ENCODE data around the gene EIF3B. TPM values are rescaled to one million over a fixed set of nuclear protein-coding genes. Genes with fewer than 3 reads are reported as not detected.
"Not testable (repeated sequence)": the region's sequence is repeated elsewhere in the genome, so short reads cannot be mapped to it uniquely, and the experiment has no call there.

EIF3B gene
- total and polyA plus RNA-seq, 9 of the 15 experiments (the other 6 are each of a cell fraction or from before 2014, with no cell fraction given), result 25.9 to 494 (median 357) TPM

- H4K20me1 ChIP-seq (replicated peaks; ENCODE audit: control insufficient read depth, insufficient read depth, low read length); H3K9me3 ChIP-seq (replicated peaks; ENCODE audit: control insufficient read depth, insufficient read depth, low read depth, low read length); FAIRE-seq; H3K27me3 ChIP-seq (ENCODE audit: control insufficient read depth in 2 of 2, insufficient read depth in 2 of 2, low read length in 2 of 2); H2AFZ ChIP-seq (ENCODE audit: low read depth, low read length); H3K36me3 ChIP-seq (ENCODE audit: control insufficient read depth, insufficient read depth, low read length); ATAC-seq; H3K9me1 ChIP-seq (ENCODE audit: control insufficient read depth, insufficient read depth, low read length); CTCF ChIA-PET (ENCODE audit: low intra/inter-chr PET ratio); DNase-seq (ENCODE audit: extremely low read depth in 1 of 4, low spot score in 3 of 4); BruUV-seq (replicated peaks); intact Hi-C loops (cut with micrococcal nuclease); in situ Hi-C loops (cut with MboI): not testable (repeated sequence)
- peak overlapping the region; percentile 24 for H3K4me3 ChIP-seq
- H3K4me2 ChIP-seq (ENCODE audit: insufficient read depth, low read length), result peak overlapping the region; percentile 82
- POLR2A ChIA-PET, result interaction anchor here (0.5 to 1.3 kb wide), 5 partner anchors 8 to 51 kb away, joined by 3 to 6 read pairs (median 5); no protein-coding TSS in a partner anchor
- TF ChIP-seq ZNF121 (CRISPR knock-in tag; conservative IDR thresholded peaks at IDR 0.05), result peak; percentile 50
- TF ChIP-seq BCOR (IDR thresholded peaks at IDR 0.05), result peak; percentile 46; the same call in 1 of the 2 replicates
- peak; percentile 65 to 73 for TF ChIP-seq KDM1A (IDR thresholded peaks at IDR 0.05)
- H3K9ac ChIP-seq (ENCODE audit: insufficient read depth in 1 of 2, low read depth in 2 of 2, low read length in 2 of 2), result peak overlapping the region; percentile 61 to 95
- H3K4me1 ChIP-seq (replicated peaks in 1 of 2; ENCODE audit: control insufficient read depth in 2 of 2, insufficient read depth in 2 of 2, low read length in 2 of 2), result peaks cover 38 to 60% of the 10 kb centered on the region in 2 experiments; a peak in 4 of 5 replicates
- peak overlapping the region; percentile 84 for H3K27ac ChIP-seq (ENCODE audit: extremely low read depth, low read depth, low read length)
- 70% methylated on average over 5 of the region's 6 CpGs for WGBS (ENCODE audit: insufficient coverage, low coverage, missing lambda C conversion rate)
- H3K79me2 ChIP-seq (ENCODE audit: control insufficient read depth, insufficient read depth, low read length), result peaks cover 56% of the 10 kb centered on the region
Observed at GRCh38 chr7:2305258-2305657, 49.4 kb upstream of the EIF3B start.

- in situ Hi-C loops (cut with MboI), result no loop called here
- no peak overlapping the region for H3K4me3 ChIP-seq
- ChIA-PET POLR2A (no interaction called here), CTCF (ENCODE audit: low intra/inter-chr PET ratio) (no interaction called here)
- ATAC-seq (no peak), FAIRE-seq (peak; percentile 29), DNase-seq (ENCODE audit: extremely low read depth in 1 of 4, low spot score in 3 of 4) (peak in 1 of 4 experiments; percentile 54)
- peaks cover 56% of the 10 kb centered on the region for H3K79me2 ChIP-seq (ENCODE audit: control insufficient read depth, insufficient read depth, low read length)
- H3K4me1 ChIP-seq (replicated peaks in 1 of 2; ENCODE audit: control insufficient read depth in 2 of 2, insufficient read depth in 2 of 2, low read length in 2 of 2), result peaks cover 26 to 55% of the 10 kb centered on the region in 2 experiments; a peak in 4 of 5 replicates
- TSS peak; percentile 17 for BruUV-seq (replicated peaks)
- intact Hi-C loops (cut with micrococcal nuclease), result no loop called here
- H3K9me3 ChIP-seq (replicated peaks; ENCODE audit: control insufficient read depth, insufficient read depth, low read depth, low read length), result no peaks in the 10 kb centered on the region
- WGBS (ENCODE audit: insufficient coverage, low coverage, missing lambda C conversion rate), result 17% methylated on average over 6 of the region's 6 CpGs
- H3K4me2 ChIP-seq (ENCODE audit: insufficient read depth, low read length), result no peak overlapping the region
- no peak overlapping the region; the same call in 1 of the 2 replicates for H2AFZ ChIP-seq (ENCODE audit: low read depth, low read length)
- no peak overlapping the region; a peak in 1 of 4 replicates for H3K9ac ChIP-seq (ENCODE audit: insufficient read depth in 1 of 2, low read depth in 2 of 2, low read length in 2 of 2)
- no peaks in the 10 kb centered on the region for H3K9me1 ChIP-seq (ENCODE audit: control insufficient read depth, insufficient read depth, low read length)
- peak overlapping the region; percentile 15; the same call in 2 of the 3 replicates for H3K27ac ChIP-seq (ENCODE audit: extremely low read depth, low read depth, low read length)
- H3K36me3 ChIP-seq (ENCODE audit: control insufficient read depth, insufficient read depth, low read length), result peaks cover 8% of the 10 kb centered on the region; the same call in 1 of the 3 replicates
- H3K27me3 ChIP-seq (ENCODE audit: control insufficient read depth in 2 of 2, insufficient read depth in 2 of 2, low read length in 2 of 2), result no peaks in the 10 kb centered on the region
- H4K20me1 ChIP-seq (replicated peaks; ENCODE audit: control insufficient read depth, insufficient read depth, low read length), result no peaks in the 10 kb centered on the region
- peak in 1 of 2 experiments; percentile 57; a peak in 1 of 4 replicates for TF ChIP-seq RCOR1 (IDR thresholded peaks at IDR 0.05; ENCODE audit: borderline replicate concordance in 1 of 2, low read depth in 2 of 2, low read length in 2 of 2)
- TF ChIP-seq TEAD4 (IDR thresholded peaks at IDR 0.05; ENCODE audit: low read length), result 0 out of 2 replicates have a peak, but pooled peaks have one; percentile 24
- TF ChIP-seq TEAD4 (CRISPR knock-in tag; IDR thresholded peaks at IDR 0.05; ENCODE audit: borderline replicate concordance), result no peak
- no peak for TF ChIP-seq FOXA1 (IDR thresholded peaks at IDR 0.05; ENCODE audit: borderline replicate concordance)
- 0 out of 2 replicates have a peak, but pooled peaks have one; percentile 14 for TF ChIP-seq STAT5A (IDR thresholded peaks at IDR 0.05; ENCODE audit: borderline replicate concordance, low read length)
- no peak for TF ChIP-seq GABPB2 (CRISPR knock-in tag; conservative IDR thresholded peaks at IDR 0.05)
- peak in 1 of 2 experiments; percentile 19; a peak in 1 of 4 replicates for TF ChIP-seq KDM1A (IDR thresholded peaks at IDR 0.05)
- no peak for TF ChIP-seq SAP30 (IDR thresholded peaks at IDR 0.05; ENCODE audit: borderline replicate concordance, insufficient read depth, low read depth, low read length, poor library complexity, severe bottlenecking)
- TF ChIP-seq ZFP36 (IDR thresholded peaks at IDR 0.05; ENCODE audit: low read depth, low read length, partially characterized antibody), result no peak
- TF ChIP-seq DLX4 (CRISPR knock-in tag; IDR thresholded peaks at IDR 0.05), result no peak
- 0 out of 2 replicates have a peak, but pooled peaks have one; percentile 36 for TF ChIP-seq ATF7 (IDR thresholded peaks at IDR 0.05)
- TF ChIP-seq KAT2B (IDR thresholded peaks at IDR 0.05; ENCODE audit: low read depth, low read length), result no peak
Observed at GRCh38 chr7:2306688-2307087, 47.9 kb upstream of the EIF3B start.

Data from K562 (cell line).